Mucosa of descending colon (tissue), 3 donors: ENCODE data around the gene KRT13. TPM values are rescaled to one million over a fixed set of nuclear protein-coding genes. Genes with fewer than 3 reads are reported as not detected.

Experiments
- ATAC-seq: fragments of 200-7000 bp; cut with Tn5 transposase; one replicate; pipeline ENCODE4 v1.9.1; 2020; ENCODE audit warnings: mild to moderate bottlenecking, moderate library complexity
- DNase-seq, 3 donors: peaks; one replicate each; pipeline ENCODE4 v3.0.0-alpha.2; 2020
- H3K36me3 ChIP-seq: fragments of 200-600 bp; one replicate; pipeline ENCODE4 v1.8.0; 2021; ENCODE audit warnings: low read depth, mild to moderate bottlenecking
- H3K4me1 ChIP-seq: fragments of 200-600 bp; one replicate; pipeline ENCODE4 v1.8.0; 2021; ENCODE audit warnings: low read depth, mild to moderate bottlenecking
- H3K4me3 ChIP-seq: fragments of 200-600 bp; one replicate; pipeline ENCODE4 v1.8.0; 2021; ENCODE audit warnings: mild to moderate bottlenecking
- H3K9me3 ChIP-seq: fragments of 200-600 bp; one replicate; pipeline ENCODE4 v1.8.0; 2021; ENCODE audit warnings: mild to moderate bottlenecking
- CTCF ChIP-seq: fragments of 200-600 bp; IDR thresholded peaks from one replicate; pipeline ENCODE4 v1.8.0; 2022; ENCODE audit warnings: antibody characterized with exemption, mild to moderate bottlenecking
- intact Hi-C, 2 donors: fragments of 100-400 bp; cut with DNase I in 1 of 2; cut with micrococcal nuclease in 1 of 2; formaldehyde crosslinking; loops; one replicate each; pipeline versions ENCODE4 v1.11.0 to v1.11.1; 2022; cut with DNase I, micrococcal nuclease
- total RNA-seq, 3 donors: library from RNA; stranded (reverse); fragmentation: NEBNext Ultra II Directional in 2 of 3; extraction: Animal tissue kit (Norgen Biotek cat#: 25700) in 2 of 3; gene quantifications; one replicate each; pipeline versions ENCODE4 v1.2.1 to v1.2.4, GENCODE V29; 2021 to 2023
- donor health status: DM: no; HTN: no; CAD: no; lungs with moderate emphysema.
- donor health status: DM: no; HTN: no; CAD: no.
- donor health status: DM: no; HTN: yes; CAD: no.

Gene KRT13
- total RNA-seq, 3 donors from 2014 or later, result 3.7 TPM; not detected in 2

- DNase-seq (no peak), ATAC-seq (no peak)
- Histone ChIP-seq H3K9me3 (no peaks in the 10 kb centered on the region), H3K4me1 (peaks cover 8% of the 10 kb centered on the region), H3K36me3 (no peaks in the 10 kb centered on the region), H3K4me3 (no peak overlapping the region)
- intact Hi-C loops, result no loop called here
- no peak for TF ChIP-seq CTCF
Observed at GRCh38 chr17:41536741-41537613, 31.6 kb upstream of the KRT13 start.

GRCh38 chr17:41535764-41536481, 30.5 kb upstream of the KRT13 start:
- H3K36me3 ChIP-seq, result no peaks in the 10 kb centered on the region
- peak; percentile 70 for ATAC-seq
- peak in 2 of 3 donors; percentile 61 to 67 for DNase-seq
- no peak overlapping the region for H3K4me3 ChIP-seq
- intact Hi-C loops, result no loop called here
- no peaks in the 10 kb centered on the region for H3K9me3 ChIP-seq
- TF ChIP-seq CTCF, result no peak
- H3K4me1 ChIP-seq, result peaks cover 8% of the 10 kb centered on the region

- H3K36me3 ChIP-seq, result no peaks in the 10 kb centered on the region
- no peaks in the 10 kb centered on the region for H3K9me3 ChIP-seq
- intact Hi-C loops, result no loop called here
- H3K4me1 ChIP-seq, result peaks cover 13% of the 10 kb centered on the region
- DNase-seq, result no peak
- no peak for TF ChIP-seq CTCF
- no peak overlapping the region for H3K4me3 ChIP-seq
- ATAC-seq, result no peak
Observed at GRCh38 chr17:41534899-41535546, 29.6 kb upstream of the KRT13 start.

- no peak for ATAC-seq
Observed at GRCh38 chr17:41533613-41534012, 28.2 kb upstream of the KRT13 start.

More at GRCh38 chr17:41533613-41534012, 28.2 kb upstream of the KRT13 start:
- TF ChIP-seq CTCF, result no peak
- no peak overlapping the region for H3K4me3 ChIP-seq
- peaks cover 23% of the 10 kb centered on the region for H3K4me1 ChIP-seq
- DNase-seq, result no peak
- H3K36me3 ChIP-seq, result no peaks in the 10 kb centered on the region
- no peaks in the 10 kb centered on the region for H3K9me3 ChIP-seq
- intact Hi-C loops, result no loop called here
